AML-193 (cell line): ENCODE measurements around the gene TAS1R3.

ENCODE experiments used
- DNase-seq, 2 experiments: peaks; one replicate each; lab custom pipeline; 2025; lab: John Stamatoyannopoulos, UW

The TAS1R3 gene

DNA sequence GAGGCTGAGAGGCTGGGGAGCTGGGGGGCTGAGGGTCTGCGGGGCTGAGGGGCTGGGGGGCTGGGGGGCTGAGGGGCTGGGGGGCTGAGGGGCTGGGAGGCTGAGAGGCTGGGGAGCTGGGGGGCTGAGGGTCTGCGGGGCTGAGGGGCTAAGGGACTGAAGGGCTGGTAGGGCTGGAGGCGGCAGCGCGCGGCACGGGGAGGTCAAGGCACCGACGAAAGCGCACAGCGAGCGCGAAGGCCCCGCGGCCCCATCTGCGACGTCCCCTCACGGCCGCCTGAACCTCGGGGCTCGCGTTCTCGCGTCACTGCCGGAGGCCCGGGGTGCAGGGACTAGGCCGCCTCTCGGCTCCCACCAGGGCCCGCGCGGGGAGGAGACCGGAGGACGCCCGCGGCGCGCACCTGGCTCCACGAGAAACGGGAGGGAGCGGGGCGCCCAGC lies 7.0 kb upstream of the TAS1R3 start:
- DNase-seq: no peak

DNA sequence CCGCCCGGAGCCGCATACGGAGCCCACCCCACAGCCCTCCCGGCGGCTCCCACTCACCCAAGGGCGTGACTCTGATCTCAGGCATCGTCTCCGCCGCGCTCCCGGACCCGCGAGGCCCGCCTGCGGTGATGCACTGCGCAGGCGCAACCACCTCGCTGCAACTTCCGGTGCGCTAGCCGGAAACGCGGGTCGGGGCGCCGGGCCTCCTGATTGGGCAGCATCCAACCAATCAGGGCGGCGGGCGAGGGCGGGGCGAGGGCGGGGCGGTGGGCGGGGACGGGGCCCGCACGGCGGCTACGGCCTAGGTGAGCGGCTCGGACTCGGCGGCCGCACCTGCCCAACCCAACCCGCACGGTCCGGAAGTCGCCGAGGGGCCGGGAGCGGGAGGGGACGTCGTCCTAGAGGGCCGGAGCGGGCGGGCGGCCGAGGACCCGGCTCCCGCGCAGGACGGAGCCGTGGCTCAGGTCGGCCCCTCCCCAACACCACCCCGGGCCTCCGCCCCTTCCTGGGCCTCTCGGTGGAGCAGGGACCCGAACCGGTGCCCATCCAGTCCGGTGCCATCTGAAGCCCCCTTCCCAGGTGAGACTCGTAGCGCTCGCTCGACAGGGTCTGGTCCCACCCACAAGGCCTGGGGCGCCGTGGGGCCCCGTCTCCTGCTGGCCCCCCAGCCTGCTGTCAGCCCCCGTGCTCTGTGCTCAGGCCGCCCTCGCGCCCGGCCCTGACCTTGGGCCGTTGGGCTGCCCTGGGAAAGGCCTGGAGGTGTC lies 6.4 kb upstream of the TAS1R3 start, which contains the start of the genes CPTP and INTS11:
Gene CPTP (plus strand): TSS at position 279 of the 764 bp plus-strand sequence. CDS start 2,109 bp downstream, outside the sequence.
Gene INTS11 (minus strand): TSS at position 137 of the 764 bp plus-strand sequence. CDS start 52 bp downstream, at position 85.
- DNase-seq: peak; percentile 72 to 77

DNA sequence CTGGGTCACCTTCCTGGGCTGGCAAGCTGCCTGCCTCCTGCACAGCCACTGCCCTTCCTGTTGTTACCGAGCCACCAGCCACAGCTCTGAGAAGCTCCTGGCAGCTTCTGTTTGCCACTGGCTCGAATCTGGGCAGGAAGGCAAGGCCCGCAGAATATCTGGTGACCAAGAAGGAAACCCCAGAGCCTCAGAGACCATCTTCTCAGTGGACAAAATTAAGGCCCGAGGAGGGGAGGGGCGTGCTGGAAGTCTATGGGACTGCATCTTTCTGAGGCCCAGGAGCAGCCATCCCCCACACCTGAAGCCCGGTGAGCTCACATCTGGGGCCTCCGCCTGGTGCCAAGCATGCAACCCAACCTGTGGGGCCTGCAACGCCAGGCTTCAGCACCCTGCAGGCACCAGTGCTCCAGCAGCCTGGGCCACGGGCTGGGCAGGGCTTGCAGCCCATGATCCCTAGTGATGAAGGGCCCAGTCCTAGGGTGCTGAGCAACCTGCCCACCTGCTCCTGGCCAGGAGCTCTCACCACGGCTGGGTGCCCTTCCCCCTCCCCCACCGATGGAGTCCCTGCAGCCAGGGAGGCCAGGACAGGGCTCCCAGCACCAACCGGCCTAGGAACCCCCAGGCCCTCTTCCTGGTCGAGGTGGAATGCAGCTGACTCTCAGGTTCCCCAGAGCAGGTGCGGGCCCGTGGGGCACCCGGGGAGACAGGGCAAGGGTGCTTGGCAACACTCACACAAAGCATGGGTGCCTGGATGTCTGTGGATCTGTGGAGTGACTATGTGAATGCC lies 5.6 kb upstream of the TAS1R3 start:
- DNase-seq: no peak

DNA sequence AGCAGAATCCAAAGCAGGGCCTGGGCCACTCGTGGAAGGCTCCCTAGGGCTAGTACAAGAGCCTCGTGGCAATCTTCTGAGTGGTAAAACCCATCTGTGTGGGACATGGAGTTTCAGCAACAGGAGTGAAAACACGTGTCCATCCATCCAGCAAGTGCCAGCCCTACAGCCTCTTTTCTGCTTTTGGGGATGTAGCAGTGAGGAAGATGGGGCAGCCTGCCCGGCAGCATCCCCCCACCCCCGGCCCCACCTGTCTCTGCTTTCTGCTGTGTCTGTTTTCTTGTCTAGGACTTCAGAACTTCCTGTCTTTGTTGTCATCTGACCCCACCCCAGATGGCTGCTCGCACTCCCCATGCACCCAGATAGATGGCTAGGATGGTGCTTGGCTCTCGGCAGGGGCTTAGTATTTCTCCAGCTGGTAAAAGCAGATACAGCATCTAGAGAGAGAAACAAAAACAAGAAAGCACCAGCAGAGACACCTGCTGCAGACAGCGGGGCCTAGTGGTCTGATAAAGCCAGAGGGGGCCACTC lies 4.9 kb upstream of the TAS1R3 start:
- no peak for DNase-seq

DNA sequence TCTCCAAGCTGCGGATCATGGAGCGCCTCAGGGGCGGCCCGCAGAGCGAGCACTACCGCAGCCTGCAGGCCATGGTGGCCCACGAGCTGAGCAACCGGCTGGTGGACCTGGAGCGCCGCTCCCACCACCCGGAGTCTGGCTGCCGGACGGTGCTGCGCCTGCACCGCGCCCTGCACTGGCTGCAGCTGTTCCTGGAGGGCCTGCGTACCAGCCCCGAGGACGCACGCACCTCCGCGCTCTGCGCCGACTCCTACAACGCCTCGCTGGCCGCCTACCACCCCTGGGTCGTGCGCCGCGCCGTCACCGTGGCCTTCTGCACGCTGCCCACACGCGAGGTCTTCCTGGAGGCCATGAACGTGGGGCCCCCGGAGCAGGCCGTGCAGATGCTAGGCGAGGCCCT lies 3.8 kb upstream of the TAS1R3 start:
- DNase-seq: no peak

DNA sequence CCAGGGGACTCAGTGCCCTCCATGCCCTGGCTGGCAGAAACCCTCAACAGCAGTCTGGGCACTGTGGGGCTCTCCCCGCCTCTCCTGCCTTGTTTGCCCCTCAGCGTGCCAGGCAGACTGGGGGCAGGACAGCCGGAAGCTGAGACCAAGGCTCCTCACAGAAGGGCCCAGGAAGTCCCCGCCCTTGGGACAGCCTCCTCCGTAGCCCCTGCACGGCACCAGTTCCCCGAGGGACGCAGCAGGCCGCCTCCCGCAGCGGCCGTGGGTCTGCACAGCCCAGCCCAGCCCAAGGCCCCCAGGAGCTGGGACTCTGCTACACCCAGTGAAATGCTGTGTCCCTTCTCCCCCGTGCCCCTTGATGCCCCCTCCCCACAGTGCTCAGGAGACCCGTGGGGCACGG lies 2.8 kb upstream of the TAS1R3 start:
- DNase-seq: no peak

DNA sequence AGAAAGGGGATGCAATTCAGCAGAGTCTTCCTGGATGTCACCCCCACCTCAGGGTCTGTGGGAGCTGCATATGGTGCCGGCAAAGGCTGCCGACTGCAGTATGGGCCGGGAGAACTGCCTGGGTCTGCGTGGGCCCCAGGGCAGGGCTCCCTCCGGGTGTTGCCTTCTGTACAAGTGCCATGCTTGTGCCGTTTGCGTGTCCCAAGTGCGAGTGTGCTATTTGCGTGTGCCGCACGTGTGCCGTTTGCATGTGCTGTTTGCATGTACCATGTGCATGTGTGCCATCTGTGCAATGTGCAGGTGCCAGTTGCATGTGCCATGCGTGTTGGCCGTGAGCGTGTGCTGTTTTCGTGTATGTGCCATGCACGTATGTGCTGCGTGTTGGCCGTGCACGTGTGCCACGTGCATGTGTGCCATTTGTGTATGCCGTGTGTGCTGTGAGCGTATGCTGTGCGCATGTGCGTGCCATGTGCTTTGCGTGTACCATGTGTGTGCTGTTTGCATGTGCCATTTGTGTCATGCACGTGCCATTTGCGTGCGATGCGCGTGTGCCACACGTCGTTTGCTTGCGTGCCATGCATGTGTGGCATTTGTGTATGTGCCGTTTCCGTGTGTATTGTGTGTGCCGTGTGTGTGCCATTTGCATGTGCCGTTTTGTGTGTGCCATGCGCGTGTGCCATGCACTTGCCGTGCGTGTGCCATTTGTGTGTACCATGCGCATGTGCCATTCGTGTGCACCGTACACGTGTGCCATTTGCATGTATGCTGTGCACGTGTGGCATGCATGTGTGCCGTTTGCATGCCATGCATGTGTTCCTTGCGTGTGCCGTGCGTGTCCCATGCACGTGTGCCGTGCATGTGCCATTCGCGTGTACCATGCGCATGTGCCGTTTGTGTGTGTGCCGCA lies 1.5 kb upstream of the TAS1R3 start:
- no peak for DNase-seq

DNA sequence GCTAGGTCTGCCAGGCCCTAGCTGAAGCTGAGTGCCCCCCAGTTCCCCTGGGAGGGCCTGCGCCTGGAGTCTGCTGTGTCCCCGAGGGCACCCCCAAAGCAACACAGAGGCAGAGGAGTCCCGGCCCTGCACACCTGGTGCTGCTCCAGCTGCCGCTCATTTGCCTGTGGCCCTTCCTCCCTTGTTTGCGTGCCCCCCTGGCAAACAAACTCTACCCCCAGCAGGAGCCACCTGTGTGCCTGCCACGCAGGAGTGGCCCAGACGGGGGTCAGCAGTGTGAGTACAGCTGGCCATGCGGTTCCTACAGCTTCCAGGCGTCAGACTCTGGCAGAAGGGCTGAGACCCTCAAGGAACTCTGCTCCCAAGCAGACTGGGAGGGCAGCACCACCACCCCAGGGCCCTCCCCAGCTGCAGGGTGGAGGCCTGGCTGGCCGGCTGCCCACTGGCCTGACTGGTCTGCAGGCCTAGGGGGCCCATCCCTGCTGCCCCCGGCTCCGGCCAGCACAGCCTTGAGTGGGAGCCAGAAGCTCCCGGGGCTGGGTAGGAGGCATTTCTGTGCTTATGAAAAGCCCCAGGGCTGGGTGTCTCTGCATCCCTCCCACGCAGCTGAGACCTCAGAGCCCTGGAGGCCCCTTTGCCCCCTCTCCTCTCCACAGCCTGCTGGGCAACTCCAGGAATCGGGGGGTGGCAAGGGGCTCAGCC lies 563 bp upstream of the TAS1R3 start:
- no peak for DNase-seq

DNA sequence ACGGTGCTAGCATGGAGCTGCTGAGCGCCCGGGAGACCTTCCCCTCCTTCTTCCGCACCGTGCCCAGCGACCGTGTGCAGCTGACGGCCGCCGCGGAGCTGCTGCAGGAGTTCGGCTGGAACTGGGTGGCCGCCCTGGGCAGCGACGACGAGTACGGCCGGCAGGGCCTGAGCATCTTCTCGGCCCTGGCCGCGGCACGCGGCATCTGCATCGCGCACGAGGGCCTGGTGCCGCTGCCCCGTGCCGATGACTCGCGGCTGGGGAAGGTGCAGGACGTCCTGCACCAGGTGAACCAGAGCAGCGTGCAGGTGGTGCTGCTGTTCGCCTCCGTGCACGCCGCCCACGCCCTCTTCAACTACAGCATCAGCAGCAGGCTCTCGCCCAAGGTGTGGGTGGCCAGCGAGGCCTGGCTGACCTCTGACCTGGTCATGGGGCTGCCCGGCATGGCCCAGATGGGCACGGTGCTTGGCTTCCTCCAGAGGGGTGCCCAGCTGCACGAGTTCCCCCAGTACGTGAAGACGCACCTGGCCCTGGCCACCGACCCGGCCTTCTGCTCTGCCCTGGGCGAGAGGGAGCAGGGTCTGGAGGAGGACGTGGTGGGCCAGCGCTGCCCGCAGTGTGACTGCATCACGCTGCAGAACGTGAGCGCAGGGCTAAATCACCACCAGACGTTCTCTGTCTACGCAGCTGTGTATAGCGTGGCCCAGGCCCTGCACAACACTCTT lies 1.1 kb downstream of the TAS1R3 start:
- no peak for DNase-seq

DNA sequence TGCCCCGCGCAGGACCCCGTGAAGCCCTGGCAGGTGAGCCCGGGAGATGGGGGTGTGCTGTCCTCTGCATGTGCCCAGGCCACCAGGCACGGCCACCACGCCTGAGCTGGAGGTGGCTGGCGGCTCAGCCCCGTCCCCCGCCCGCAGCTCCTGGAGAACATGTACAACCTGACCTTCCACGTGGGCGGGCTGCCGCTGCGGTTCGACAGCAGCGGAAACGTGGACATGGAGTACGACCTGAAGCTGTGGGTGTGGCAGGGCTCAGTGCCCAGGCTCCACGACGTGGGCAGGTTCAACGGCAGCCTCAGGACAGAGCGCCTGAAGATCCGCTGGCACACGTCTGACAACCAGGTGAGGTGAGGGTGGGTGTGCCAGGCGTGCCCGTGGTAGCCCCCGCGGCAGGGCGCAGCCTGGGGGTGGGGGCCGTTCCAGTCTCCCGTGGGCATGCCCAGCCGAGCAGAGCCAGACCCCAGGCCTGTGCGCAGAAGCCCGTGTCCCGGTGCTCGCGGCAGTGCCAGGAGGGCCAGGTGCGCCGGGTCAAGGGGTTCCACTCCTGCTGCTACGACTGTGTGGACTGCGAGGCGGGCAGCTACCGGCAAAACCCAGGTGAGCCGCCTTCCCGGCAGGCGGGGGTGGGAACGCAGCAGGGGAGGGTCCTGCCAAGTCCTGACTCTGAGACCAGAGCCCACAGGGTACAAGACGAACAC lies 1.8 kb downstream of the TAS1R3 start:
- no peak for DNase-seq

DNA sequence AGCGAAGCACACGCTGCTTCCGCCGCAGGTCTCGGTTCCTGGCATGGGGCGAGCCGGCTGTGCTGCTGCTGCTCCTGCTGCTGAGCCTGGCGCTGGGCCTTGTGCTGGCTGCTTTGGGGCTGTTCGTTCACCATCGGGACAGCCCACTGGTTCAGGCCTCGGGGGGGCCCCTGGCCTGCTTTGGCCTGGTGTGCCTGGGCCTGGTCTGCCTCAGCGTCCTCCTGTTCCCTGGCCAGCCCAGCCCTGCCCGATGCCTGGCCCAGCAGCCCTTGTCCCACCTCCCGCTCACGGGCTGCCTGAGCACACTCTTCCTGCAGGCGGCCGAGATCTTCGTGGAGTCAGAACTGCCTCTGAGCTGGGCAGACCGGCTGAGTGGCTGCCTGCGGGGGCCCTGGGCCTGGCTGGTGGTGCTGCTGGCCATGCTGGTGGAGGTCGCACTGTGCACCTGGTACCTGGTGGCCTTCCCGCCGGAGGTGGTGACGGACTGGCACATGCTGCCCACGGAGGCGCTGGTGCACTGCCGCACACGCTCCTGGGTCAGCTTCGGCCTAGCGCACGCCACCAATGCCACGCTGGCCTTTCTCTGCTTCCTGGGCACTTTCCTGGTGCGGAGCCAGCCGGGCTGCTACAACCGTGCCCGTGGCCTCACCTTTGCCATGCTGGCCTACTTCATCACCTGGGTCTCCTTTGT lies 2.6 kb downstream of the TAS1R3 start:
- DNase-seq: no peak

DNA sequence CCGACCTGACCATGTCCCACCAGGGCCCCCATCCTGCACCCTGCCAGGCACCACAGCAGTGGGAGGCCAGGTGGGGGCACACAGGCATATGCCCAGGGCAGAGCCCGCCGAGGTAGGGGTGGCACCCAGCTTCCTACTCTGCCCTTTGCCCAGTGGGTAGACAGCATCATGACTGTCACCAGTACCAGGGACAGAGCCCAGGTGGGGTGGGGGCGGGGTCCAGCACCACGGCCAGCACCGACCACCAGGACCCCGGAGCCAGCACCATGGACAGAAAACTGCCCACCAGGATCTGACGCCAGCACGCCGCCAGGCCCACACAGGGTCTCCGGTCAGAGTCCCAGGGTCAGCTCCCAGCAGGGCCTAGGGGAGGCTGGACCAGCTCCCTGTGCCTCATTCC lies 3.8 kb downstream of the TAS1R3 start:
- DNase-seq: no peak

DNA sequence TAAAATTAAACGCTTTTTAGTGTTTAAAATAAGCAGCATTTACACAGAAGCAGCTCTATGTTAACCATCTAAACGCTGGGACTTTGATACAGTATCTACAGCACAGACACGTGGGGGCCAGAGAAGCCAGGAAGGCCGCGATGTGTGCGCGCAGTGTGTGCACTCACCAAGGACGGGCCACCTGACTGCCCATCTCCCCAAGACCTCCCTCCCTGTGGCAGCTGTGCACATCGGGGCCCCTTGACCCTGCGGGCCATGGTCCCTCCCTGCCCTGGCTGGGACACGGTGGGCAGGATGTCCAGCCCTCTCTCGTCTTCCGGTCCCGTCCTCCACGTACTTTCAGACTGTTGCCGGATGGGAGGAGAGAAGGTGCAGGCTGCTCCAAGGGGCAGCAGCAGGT lies 4.2 kb downstream of the TAS1R3 start:
- no peak for DNase-seq

DNA sequence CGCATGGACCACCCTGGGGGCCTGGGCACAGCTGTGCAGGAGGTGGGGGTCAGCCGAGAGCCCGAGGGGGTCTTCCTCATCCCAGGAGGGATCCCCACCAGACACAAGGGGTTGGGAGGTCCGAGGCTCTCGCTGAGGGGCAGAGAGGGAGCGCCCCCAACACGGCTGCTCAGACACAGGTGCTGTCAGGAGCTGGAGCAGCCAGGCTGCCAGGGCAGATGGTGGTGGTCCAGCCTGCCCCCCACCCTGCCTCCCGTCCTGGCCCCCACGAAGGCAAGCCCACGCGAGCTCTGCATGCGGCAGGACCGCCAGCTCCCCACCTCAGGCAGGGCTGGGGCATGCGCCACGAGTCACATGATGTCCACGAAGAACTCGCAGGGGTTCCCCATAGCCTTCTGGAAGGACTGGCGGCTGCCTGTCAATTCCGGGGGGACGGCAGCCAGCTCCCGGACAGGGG lies 4.7 kb downstream of the TAS1R3 start:
- DNase-seq: no peak

DNA sequence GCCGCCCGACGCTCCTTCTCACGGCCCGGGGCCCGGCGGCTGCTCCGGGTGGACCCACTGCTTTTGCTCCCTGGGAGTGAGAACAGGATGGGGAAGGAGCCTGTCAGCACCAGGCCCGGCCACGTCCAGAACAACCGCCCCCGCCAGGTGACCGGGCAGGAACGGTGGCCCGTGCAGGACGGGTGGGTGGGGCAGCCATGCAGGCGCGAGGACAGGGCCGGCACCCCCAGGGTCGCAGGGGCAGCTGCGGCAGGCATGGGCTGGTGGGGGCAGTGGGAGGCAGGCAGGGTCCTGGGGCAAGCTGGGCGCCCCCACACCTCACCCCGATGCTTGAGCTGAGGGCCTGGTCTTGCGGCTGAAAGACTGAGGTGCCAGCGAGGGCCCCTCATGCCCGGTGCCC lies 5.4 kb downstream of the TAS1R3 start:
- DNase-seq: no peak

DNA sequence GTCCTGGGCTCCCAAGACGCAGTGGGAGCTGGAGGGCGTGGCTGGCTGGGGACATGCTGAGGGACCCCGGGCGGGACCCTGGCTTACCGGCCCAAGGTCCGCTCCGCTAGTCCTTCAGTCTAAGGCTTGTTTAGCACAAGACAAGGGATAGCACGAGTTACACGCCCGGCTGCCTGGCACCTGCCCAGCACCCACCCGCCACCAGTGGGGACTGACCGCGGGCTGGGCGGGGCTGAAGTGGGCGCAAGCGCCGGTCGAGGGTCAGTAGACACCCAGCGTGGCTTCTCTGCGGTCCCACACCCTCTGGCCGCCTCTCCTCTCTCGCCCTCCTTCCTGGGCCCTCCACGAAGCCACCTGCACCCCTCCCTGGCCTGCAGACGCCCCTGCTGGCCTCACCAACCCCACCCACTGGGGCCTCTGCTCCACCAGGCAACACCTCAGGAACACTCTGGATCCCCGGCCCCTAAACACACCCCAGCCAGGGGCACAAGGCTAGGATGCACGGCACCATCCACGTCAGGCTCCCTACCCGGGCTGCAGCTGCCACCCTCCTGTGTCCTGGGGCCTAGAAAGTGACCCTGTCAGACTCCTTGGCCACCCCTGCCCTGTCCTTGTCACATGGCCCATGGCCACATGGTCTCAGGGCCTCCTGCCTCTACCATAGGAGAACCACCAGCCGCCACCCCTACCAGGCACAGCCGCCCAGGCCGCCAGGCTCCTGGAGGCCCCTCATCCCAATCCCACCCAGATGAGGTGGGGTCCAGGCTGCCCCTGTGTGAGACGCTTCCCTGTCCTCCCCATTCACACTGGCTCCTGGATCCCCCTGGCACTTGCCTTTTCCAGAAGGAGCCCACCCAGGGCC lies 6.1 kb downstream of the TAS1R3 start:
- no peak for DNase-seq

DNA sequence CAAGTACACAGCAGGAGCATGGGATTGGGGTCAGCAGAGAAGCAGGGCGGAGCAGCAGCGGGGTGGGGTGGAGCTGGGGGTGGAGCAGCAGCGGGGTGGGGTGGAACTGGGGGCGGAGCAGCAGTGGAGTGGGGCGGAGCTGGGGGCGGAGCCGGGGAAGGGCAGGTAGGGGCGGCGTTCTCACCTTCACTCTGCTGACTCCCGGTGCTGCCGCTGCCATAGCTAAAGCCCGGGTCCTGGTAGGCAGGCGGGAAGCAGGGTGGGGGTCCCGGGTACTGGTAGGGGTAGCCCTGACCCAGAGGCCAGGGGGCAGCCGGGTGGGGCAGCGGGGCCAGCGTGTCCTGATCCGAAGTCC lies 6.7 kb downstream of the TAS1R3 start:
- no peak for DNase-seq

DNA sequence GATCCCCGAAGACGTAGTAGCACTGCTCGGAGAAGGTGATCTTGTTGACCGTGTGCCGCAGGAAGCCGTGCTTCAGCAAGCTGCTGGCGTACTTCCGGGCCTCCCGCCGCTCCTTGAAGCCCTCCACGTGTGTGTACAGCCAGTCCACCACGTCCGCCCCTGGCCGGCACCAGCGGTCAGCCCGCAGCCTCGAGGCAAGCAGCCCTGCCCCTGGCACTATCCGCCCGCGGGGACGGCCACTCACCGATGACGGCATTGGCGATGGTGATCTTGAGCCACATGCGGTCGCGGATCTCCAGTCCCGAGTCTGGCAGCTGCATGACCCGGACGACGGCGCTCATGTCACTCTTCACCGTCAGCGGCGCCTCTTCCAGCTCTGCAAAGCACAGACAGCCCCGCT lies 7.2 kb downstream of the TAS1R3 start:
- no peak for DNase-seq
